Caco-2 (cell line): ENCODE data around the gene LRRC1. TPM values are rescaled to one million over a fixed set of nuclear protein-coding genes. Genes with fewer than 3 reads are reported as not detected.

Source experiments
- BruUV-seq: library from RNA; stranded (reverse); fragments of 400-500 nt; replicated peaks from 2 replicates; lab custom pipeline; 2021; lab: Mats Ljungman, UMichigan
- CTCF ChIA-PET: fragments of 300-600 bp; sonication (Branson Sonifier 250); formaldehyde crosslinking; loops from one replicate; lab custom pipeline; 2022; ENCODE audit warnings: antibody characterized with exemption; lab: Charles Lee
- POLR2A ChIA-PET: fragments of 300-600 bp; sonication (Branson Sonifier 250); formaldehyde crosslinking; loops from one replicate; lab custom pipeline; 2022; ENCODE audit warnings: antibody characterized with exemption; lab: Charles Lee
- DNase-seq, 2 experiments: peaks; one replicate each; pipeline versions ENCODE4 v3.0.0 to v3.0.0-alpha.2; 2020 to 2022
- H3K27me3 ChIP-seq: replicated peaks from 2 replicates; pipeline ENCODE4 v1.6.0; 2011; ENCODE audit warnings: low read length; ENCODE audit not compliant: control insufficient read depth, insufficient read depth
- H3K36me3 ChIP-seq: 2 replicates; pipeline ENCODE4 v1.5.1; 2011; ENCODE audit warnings: low read length; ENCODE audit not compliant: control insufficient read depth, insufficient read depth
- H3K4me1 ChIP-seq: fragments of 250-450 bp; sonication (Bioruptor Pico); 2 replicates; pipeline ENCODE4 v1.5.1; 2020; ENCODE audit warnings: mild to moderate bottlenecking
- H3K4me3 ChIP-seq: 2 replicates; pipeline ENCODE4 v1.5.1; 2011; ENCODE audit warnings: low read depth, mild to moderate bottlenecking, control low read depth, low read length
- H3K9me3 ChIP-seq: fragments of 250-450 bp; sonication (Bioruptor Pico); 2 replicates; pipeline ENCODE4 v1.5.1; 2020; ENCODE audit warnings: mild to moderate bottlenecking, moderate library complexity
- H3K27ac Mint-ChIP-seq: one replicate; pipeline ENCODE4 v1.8.0; 2022; ENCODE audit warnings: mixed read lengths; ENCODE audit not compliant: unreplicated experiment
- H3K27me3 Mint-ChIP-seq: one replicate; pipeline ENCODE4 v1.8.0; 2022; ENCODE audit warnings: mixed read lengths; ENCODE audit not compliant: insufficient read depth, unreplicated experiment
- H3K36me3 Mint-ChIP-seq: one replicate; pipeline ENCODE4 v1.8.0; 2022; ENCODE audit warnings: mild to moderate bottlenecking, mixed read lengths; ENCODE audit not compliant: insufficient read depth, unreplicated experiment
- H3K4me1 Mint-ChIP-seq: one replicate; pipeline ENCODE4 v1.8.0; 2022; ENCODE audit warnings: low read depth, mixed read lengths; ENCODE audit not compliant: unreplicated experiment
- H3K4me3 Mint-ChIP-seq: one replicate; pipeline ENCODE4 v1.8.0; 2022; ENCODE audit warnings: mild to moderate bottlenecking, moderate library complexity, mixed read lengths; ENCODE audit not compliant: unreplicated experiment
- H3K9me3 Mint-ChIP-seq: one replicate; pipeline ENCODE4 v1.8.0; 2022; ENCODE audit warnings: mixed read lengths; ENCODE audit not compliant: unreplicated experiment
- CTCF ChIP-seq, 2 experiments: fragments of 200-600 bp in 1 of 2; IDR thresholded peaks; 1 replicate in 1 of 2; 2 replicates in 1 of 2; pipeline versions ENCODE4 v1.5.1 to v1.8.0; 2011 to 2022; ENCODE audit warnings: antibody characterized with exemption in 1 of 2, control low read depth in 1 of 2, inconsistent platforms in 1 of 2, low read depth in 1 of 2, low read length in 1 of 2, mild to moderate bottlenecking in 1 of 2, moderate library complexity in 1 of 2; ENCODE audit not compliant: insufficient read depth in 1 of 2, severe bottlenecking in 1 of 2, unreplicated experiment in 1 of 2
- intact Hi-C: fragments of 100-400 bp; cut with micrococcal nuclease; formaldehyde crosslinking; loops from one replicate; pipeline ENCODE4 v1.10.0; 2022; ENCODE audit not compliant: unreplicated experiment
- total RNA-seq: library from RNA; stranded (reverse); gene quantifications from 2 replicates; pipeline ENCODE4 v1.2.3, GENCODE V29; 2022

The LRRC1 gene
- total RNA-seq, 1 experiment from 2014 or later, result 60.8 TPM

DNA sequence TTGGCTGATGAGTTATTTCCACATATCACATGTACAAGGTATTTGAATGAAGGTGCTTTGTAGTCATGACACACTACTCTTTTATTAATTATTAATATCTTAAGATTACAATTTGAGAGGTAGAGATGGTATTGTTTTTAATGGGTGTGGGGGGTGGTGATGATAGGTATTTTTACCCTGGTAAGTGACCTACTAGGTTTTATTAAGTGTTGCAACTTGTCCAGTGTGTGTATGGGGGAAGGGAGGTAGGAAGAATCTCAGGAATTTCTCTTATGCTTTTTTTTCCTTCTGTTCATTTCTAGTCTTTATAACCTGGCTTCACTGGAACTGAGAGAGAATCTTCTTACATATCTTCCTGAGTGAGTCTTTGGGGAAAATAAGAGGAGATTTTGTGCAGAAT lies 101.4 kb downstream of the LRRC1 start:
- Mint-ChIP-seq H3K4me1 (peaks cover 42% of the 10 kb centered on the region), H3K27me3 (no peaks in the 10 kb centered on the region), H3K27ac (peak overlapping the region; percentile 81), H3K36me3 (peaks cover 71% of the 10 kb centered on the region), H3K9me3 (no peaks in the 10 kb centered on the region), H3K4me3 (peak overlapping the region; percentile 35)
- intact Hi-C loops, result no loop called here
- Histone ChIP-seq H3K4me1 (peaks cover 23% of the 10 kb centered on the region), H3K4me3 (no peak overlapping the region), H3K9me3 (no peaks in the 10 kb centered on the region), H3K27me3 (no peaks in the 10 kb centered on the region), H3K36me3 (no peaks in the 10 kb centered on the region)
- peak in 1 of 2 experiments; percentile 41 for DNase-seq
- ChIA-PET CTCF (no interaction called here), POLR2A (interaction anchor here (1.0 kb wide), 1 partner anchor 101 kb away, joined by 3 read pairs; the partner anchor contains the start of gene LRRC1)
- no TSS peak for BruUV-seq
- TF ChIP-seq CTCF (IDR thresholded peaks at IDR 0.05; ENCODE audit: insufficient read depth in 1 of 2, low read depth in 1 of 2, low read length in 1 of 2, severe bottlenecking in 1 of 2, unreplicated experiment in 1 of 2), result no peak

DNA sequence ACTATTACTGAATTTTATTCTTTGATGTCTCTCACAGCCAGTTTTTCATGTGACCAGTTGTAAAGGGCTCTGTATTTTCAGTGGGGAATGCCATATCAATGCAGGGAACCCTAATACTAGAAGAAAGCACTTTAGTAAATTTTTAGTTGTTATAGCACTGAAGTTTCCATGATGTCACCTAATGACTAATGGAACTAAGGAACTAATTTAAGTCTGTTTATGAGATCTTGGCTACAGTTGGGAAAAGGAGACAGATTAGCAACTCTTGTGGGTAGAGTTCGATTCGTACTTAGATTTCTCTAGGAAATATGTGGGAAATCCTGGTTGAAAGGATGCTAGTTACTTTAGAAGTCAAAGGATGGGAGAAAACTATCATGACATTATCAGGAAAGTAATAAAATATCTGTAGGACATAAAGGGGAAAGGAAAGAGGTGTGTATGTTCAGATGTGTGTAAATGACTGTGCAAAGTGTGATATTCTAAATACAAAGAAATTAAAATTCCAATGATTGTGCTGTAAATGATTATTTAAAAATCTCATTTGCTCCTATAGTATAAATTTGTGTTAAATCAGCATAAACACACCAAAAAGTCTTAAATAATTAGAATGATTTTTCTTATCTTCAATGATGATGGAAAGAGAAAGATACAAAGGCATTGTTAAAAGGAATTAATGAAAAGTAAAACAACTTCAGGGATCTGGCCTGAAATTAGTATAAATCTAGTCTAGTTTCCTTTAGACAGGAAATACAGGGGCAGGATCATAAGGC lies 103.4 kb downstream of the LRRC1 start:
- no peak overlapping the region for H3K4me3 Mint-ChIP-seq
- ChIA-PET POLR2A (no interaction called here), CTCF (no interaction called here)
- peak overlapping the region; percentile 4 for H3K27ac Mint-ChIP-seq
- peaks cover 30% of the 10 kb centered on the region for H3K4me1 Mint-ChIP-seq
- no peak for DNase-seq
- no TSS peak for BruUV-seq
- Histone ChIP-seq H3K4me3 (no peak overlapping the region), H3K27me3 (no peaks in the 10 kb centered on the region), H3K36me3 (no peaks in the 10 kb centered on the region), H3K4me1 (peaks cover 23% of the 10 kb centered on the region), H3K9me3 (no peaks in the 10 kb centered on the region)
- no peak for TF ChIP-seq CTCF (IDR thresholded peaks at IDR 0.05; ENCODE audit: insufficient read depth in 1 of 2, low read depth in 1 of 2, low read length in 1 of 2, severe bottlenecking in 1 of 2, unreplicated experiment in 1 of 2)
- no peaks in the 10 kb centered on the region for H3K9me3 Mint-ChIP-seq
- intact Hi-C loops, result no loop called here
- H3K36me3 Mint-ChIP-seq, result peaks cover 80% of the 10 kb centered on the region
- H3K27me3 Mint-ChIP-seq, result no peaks in the 10 kb centered on the region

DNA sequence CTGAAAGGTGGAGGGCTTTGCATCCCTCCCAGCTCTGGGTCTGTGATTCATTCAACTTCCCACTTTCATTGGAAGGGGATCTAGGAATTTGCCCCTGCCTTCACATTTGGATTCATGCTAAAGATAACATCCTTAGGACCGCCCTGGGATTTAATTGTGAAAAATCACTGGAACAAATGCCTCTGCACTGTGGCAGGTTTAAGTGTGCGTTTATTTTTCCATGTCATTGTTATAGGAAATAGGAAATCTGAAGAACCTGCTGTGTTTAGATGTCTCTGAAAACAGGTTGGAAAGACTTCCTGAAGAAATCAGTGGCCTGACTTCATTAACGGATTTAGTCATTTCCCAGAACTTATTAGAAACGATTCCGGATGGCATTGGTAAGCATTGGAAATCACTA lies 104.7 kb downstream of the LRRC1 start:
- POLR2A ChIA-PET, result no interaction called here
- Histone ChIP-seq H3K4me3 (no peak overlapping the region), H3K9me3 (no peaks in the 10 kb centered on the region), H3K4me1 (peaks cover 23% of the 10 kb centered on the region), H3K36me3 (no peaks in the 10 kb centered on the region), H3K27me3 (no peaks in the 10 kb centered on the region)
- CTCF ChIA-PET, result no interaction called here
- DNase-seq, result no peak
- BruUV-seq, result no TSS peak
- intact Hi-C loops, result no loop called here
- Mint-ChIP-seq H3K27ac (no peak overlapping the region), H3K4me1 (peaks cover 27% of the 10 kb centered on the region), H3K4me3 (no peak overlapping the region), H3K36me3 (peaks cover 87% of the 10 kb centered on the region), H3K9me3 (no peaks in the 10 kb centered on the region), H3K27me3 (no peaks in the 10 kb centered on the region)
- no peak for TF ChIP-seq CTCF (IDR thresholded peaks at IDR 0.05; ENCODE audit: insufficient read depth in 1 of 2, low read depth in 1 of 2, low read length in 1 of 2, severe bottlenecking in 1 of 2, unreplicated experiment in 1 of 2)
